ENCODE measurements around the gene SPATA13. TPM values are rescaled to one million over a fixed set of nuclear protein-coding genes. Genes with fewer than 3 reads are reported as not detected.

The SPATA13 gene
- total and polyA plus RNA-seq, 4 donors = 10.5 to 36.7 (median 20.1) TPM

DNA sequence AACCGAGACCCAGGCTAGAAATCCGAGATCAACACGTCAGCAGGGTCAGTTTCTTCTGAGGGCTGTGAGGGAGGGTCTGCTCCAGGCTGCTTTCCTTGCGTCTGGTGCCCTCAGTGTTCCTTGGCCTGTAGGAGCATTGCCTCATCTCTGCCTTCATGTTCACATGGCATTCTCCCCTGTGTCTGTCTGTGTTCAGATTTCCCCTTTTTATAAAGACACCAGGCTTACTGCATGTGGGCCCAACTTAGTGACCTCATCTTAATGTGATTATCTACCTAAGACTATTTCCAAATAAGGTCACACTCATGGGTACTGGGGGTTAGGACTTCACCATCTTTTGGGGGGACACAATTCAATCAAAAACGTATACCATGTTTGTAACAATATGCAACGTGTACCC lies 91.6 kb downstream of the SPATA13 start:
- 76 to 86% methylated on average over 6 of the region's 6 CpGs for WGBS, 2 donors
- peak overlapping the region; percentile 9 for H3K4me3 ChIP-seq
- H3K27ac ChIP-seq (ENCODE audit: low read depth in 1 of 2, low read length in 1 of 2) = peak overlapping the region in 1 of 2 donors; percentile 72
- H3K4me1 ChIP-seq (ENCODE audit: control insufficient read depth in 5 of 5, insufficient read depth in 5 of 5, low read length in 5 of 5) = peaks cover 0 to 12% (median 0%) of the 10 kb centered on the region in 5 donors
- H3K36me3 ChIP-seq (ENCODE audit: control insufficient read depth in 4 of 4, insufficient read depth in 4 of 4, low read length in 4 of 4) = peaks cover 0 to 11% (median 2%) of the 10 kb centered on the region in 4 donors
- no peaks in the 10 kb centered on the region for H3K9me3 ChIP-seq (ENCODE audit: control insufficient read depth in 4 of 4, insufficient read depth in 3 of 4, low read length in 3 of 4)
- no peak for DNase-seq
- no peaks in the 10 kb centered on the region for H3K27me3 ChIP-seq (ENCODE audit: control insufficient read depth in 3 of 3, insufficient read depth in 3 of 3, low read length in 2 of 3)
- TF ChIP-seq, protein P1, sequence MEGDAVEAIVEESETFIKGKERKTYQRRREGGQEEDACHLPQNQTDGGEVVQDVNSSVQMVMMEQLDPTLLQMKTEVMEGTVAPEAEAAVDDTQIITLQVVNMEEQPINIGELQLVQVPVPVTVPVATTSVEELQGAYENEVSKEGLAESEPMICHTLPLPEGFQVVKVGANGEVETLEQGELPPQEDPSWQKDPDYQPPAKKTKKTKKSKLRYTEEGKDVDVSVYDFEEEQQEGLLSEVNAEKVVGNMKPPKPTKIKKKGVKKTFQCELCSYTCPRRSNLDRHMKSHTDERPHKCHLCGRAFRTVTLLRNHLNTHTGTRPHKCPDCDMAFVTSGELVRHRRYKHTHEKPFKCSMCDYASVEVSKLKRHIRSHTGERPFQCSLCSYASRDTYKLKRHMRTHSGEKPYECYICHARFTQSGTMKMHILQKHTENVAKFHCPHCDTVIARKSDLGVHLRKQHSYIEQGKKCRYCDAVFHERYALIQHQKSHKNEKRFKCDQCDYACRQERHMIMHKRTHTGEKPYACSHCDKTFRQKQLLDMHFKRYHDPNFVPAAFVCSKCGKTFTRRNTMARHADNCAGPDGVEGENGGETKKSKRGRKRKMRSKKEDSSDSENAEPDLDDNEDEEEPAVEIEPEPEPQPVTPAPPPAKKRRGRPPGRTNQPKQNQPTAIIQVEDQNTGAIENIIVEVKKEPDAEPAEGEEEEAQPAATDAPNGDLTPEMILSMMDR (IDR thresholded peaks at IDR 0.05; ENCODE audit: control extremely low read depth, extremely low read depth) = no peak
- ATAC-seq (ENCODE audit: insufficient read depth, low FRiP score) = no peak
- H3K9ac ChIP-seq (ENCODE audit: insufficient read depth in 1 of 2, low read length in 2 of 2) = no peak overlapping the region

DNA sequence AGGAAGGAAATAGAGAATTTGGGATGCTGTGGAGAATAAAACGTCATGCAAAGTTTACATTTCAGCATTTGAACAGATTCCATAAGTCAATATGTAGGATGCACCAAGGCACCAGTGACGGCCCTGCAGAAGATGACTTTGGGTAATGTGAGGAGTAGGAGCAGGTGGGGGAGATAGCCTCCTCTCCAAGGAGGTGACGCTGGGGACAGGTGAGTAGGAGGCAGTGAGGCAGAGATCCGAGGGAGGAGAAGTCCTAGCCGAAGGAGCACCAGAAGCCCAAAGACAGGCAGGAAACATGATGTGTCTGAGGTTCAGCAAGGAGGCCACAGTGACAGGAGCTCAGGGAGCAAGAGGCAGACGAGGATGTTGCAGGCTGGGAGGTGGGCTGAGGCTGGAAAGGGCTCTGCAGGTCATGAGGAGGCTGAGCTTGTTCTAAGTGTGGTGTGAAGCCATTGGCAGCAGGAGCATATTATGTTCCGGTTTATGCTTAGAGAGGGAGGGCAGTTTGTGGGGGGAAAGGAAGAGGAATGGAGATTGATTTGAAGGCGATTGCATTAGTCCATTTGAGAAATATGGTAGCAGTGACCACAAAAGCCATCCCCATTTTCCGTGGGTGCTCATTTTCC lies 93.1 kb downstream of the SPATA13 start:
- DNase-seq (no peak), ATAC-seq (ENCODE audit: insufficient read depth, low FRiP score) (peak; percentile 19)
- H3K4me1 ChIP-seq (ENCODE audit: control insufficient read depth in 5 of 5, insufficient read depth in 5 of 5, low read length in 5 of 5) = peaks cover 0 to 12% (median 0%) of the 10 kb centered on the region in 5 donors
- 46 to 64% methylated on average over 9 of the region's 9 CpGs for WGBS, 2 donors
- H3K9ac ChIP-seq (ENCODE audit: insufficient read depth in 1 of 2, low read length in 2 of 2) = no peak overlapping the region
- peak overlapping the region in 1 of 2 donors; percentile 56 for H3K27ac ChIP-seq (ENCODE audit: low read depth in 1 of 2, low read length in 1 of 2)
- no peaks in the 10 kb centered on the region for H3K9me3 ChIP-seq (ENCODE audit: control insufficient read depth in 4 of 4, insufficient read depth in 3 of 4, low read length in 3 of 4)
- TF ChIP-seq, protein P1 (IDR thresholded peaks at IDR 0.05; ENCODE audit: control extremely low read depth, extremely low read depth) = no peak
- no peak overlapping the region for H3K4me3 ChIP-seq
- no peaks in the 10 kb centered on the region for H3K27me3 ChIP-seq (ENCODE audit: control insufficient read depth in 3 of 3, insufficient read depth in 3 of 3, low read length in 2 of 3)
- peaks cover 0 to 11% (median 2%) of the 10 kb centered on the region in 4 donors for H3K36me3 ChIP-seq (ENCODE audit: control insufficient read depth in 4 of 4, insufficient read depth in 4 of 4, low read length in 4 of 4)

DNA sequence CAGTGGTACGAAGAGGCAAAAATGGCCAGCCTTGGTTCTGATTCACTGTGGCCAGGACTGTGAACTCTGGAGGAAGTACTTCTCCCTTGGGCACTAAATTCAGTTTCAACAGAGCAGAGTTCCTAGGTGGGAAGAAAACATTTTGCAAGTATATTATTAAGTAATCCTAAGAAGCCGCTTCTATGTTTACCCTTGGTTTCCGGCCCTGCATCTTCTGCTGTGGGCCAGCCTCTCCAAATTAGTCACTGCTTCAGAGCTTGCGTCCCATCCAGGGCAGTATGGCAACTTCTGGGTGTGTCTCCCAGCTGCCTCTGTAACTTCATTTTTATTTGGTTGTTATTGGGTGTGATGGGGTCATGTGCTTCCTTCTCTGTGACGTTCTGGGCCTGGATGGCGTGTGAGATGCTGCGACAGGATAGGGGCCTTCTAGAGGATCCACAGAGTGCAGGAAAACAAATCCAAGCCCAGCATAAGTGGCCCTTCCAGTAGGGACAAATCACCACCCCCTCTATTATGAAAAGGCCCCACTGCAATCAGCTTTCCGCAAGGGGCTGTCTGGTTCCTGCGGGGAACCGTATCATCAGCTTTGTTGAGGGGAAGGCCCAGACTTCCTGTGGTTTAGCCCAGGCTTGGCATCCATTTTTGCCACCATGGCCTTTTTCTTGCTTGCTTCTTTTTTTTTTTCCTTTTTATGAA lies 93.8 kb downstream of the SPATA13 start:
- Histone ChIP-seq H3K27me3 (ENCODE audit: control insufficient read depth in 3 of 3, insufficient read depth in 3 of 3, low read length in 2 of 3) (no peaks in the 10 kb centered on the region), H3K27ac (ENCODE audit: low read depth in 1 of 2, low read length in 1 of 2) (peak overlapping the region in 1 of 2 donors; percentile 79), H3K9me3 (ENCODE audit: control insufficient read depth in 4 of 4, insufficient read depth in 3 of 4, low read length in 3 of 4) (no peaks in the 10 kb centered on the region), H3K4me1 (ENCODE audit: control insufficient read depth in 5 of 5, insufficient read depth in 5 of 5, low read length in 5 of 5) (peaks cover 0 to 12% (median 0%) of the 10 kb centered on the region in 5 donors), H3K36me3 (ENCODE audit: control insufficient read depth in 4 of 4, insufficient read depth in 4 of 4, low read length in 4 of 4) (peaks cover 0 to 11% (median 2%) of the 10 kb centered on the region in 4 donors), H3K9ac (ENCODE audit: insufficient read depth in 1 of 2, low read length in 2 of 2) (no peak overlapping the region), H3K4me3 (no peak overlapping the region)
- 23 to 59% methylated on average over 10 of the region's 10 CpGs for WGBS, 2 donors
- DNase-seq = no peak
- peak; percentile 82 for ATAC-seq (ENCODE audit: insufficient read depth, low FRiP score)
- TF ChIP-seq, protein P1 (IDR thresholded peaks at IDR 0.05; ENCODE audit: control extremely low read depth, extremely low read depth) = no peak
